ENCODE results near the gene AKAP9.

GRCh38 chr7:91915401-91916050, 25.1 kb upstream of the AKAP9 start:
- TF ChIP-seq CTCF (IDR thresholded peaks at IDR 0.05; ENCODE audit: low read depth, low read length, poor library complexity, severe bottlenecking) (no peak), EZH2phosphoT487 (IDR thresholded peaks at IDR 0.05; ENCODE audit: borderline replicate concordance, low read length) (no peak)
